ENCODE measurements around the gene MAP2K3. TPM values are rescaled to one million over a fixed set of nuclear protein-coding genes. Genes with fewer than 3 reads are reported as not detected.

MAP2K3 gene
- total and polyA plus RNA-seq, 10 of the 15 experiments (the other 5 are each of a cell fraction or from before 2014, with no cell fraction given) = 0.71 to 39.4 (median 18.6) TPM

DNA sequence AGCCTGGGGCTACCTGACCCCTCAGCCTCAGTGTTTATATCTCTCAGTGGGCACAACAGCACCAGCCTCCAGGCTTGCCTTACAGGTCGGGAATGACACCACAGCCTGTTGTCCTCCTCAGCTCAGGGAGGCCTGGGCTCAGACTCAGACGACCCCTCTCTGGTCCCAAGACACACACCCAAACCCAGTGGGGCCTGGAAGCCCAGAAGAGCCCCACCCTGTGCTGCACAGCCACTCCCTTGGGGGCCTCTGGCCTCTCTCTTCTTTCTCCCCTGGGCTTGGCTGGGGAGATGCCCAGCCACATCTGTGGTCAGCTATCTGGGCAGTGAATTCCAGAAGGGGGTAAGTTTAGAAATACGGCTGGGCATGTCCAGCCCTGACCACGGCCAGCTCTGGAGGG lies 33.7 kb upstream of the MAP2K3 start:
- H4K20me1 ChIP-seq (ENCODE audit: control insufficient read depth, insufficient read depth) = no peaks in the 10 kb centered on the region; the same call in 1 of the 2 replicates
- no TSS peak for BruUV-seq (replicated peaks)
- SMC1A ChIA-PET (ENCODE audit: uncharacterized antibody, unreplicated experiment) = no interaction called here
- no peaks in the 10 kb centered on the region for H3K9me3 ChIP-seq (replicated peaks; ENCODE audit: control insufficient read depth, insufficient read depth, low read length)
- FAIRE-seq (no peak), DNase-seq (ENCODE audit: low read depth, low spot score) (no peak), ATAC-seq (no peak)
- no peak overlapping the region for H3K27ac ChIP-seq (ENCODE audit: control insufficient read depth, insufficient read depth)
- POLR2A ChIA-PET = no interaction called here
- H3K27me3 ChIP-seq (replicated peaks in 1 of 2; ENCODE audit: control insufficient read depth in 2 of 2, insufficient read depth in 2 of 2, low read length in 1 of 2) = peaks cover 2 to 5% of the 10 kb centered on the region in 2 experiments; a peak in 3 of 4 replicates
- no peak overlapping the region for H3K4me3 ChIP-seq
- H3K4me2 ChIP-seq (ENCODE audit: control insufficient read depth, insufficient read depth) = no peak overlapping the region
- no peak for TF ChIP-seq MEF2A (IDR thresholded peaks at IDR 0.05; ENCODE audit: insufficient read depth, low read depth, low read length)
- no peak for TF ChIP-seq FOXM1 (IDR thresholded peaks at IDR 0.05; ENCODE audit: low read depth, low read length)
- TF ChIP-seq, protein P1, sequence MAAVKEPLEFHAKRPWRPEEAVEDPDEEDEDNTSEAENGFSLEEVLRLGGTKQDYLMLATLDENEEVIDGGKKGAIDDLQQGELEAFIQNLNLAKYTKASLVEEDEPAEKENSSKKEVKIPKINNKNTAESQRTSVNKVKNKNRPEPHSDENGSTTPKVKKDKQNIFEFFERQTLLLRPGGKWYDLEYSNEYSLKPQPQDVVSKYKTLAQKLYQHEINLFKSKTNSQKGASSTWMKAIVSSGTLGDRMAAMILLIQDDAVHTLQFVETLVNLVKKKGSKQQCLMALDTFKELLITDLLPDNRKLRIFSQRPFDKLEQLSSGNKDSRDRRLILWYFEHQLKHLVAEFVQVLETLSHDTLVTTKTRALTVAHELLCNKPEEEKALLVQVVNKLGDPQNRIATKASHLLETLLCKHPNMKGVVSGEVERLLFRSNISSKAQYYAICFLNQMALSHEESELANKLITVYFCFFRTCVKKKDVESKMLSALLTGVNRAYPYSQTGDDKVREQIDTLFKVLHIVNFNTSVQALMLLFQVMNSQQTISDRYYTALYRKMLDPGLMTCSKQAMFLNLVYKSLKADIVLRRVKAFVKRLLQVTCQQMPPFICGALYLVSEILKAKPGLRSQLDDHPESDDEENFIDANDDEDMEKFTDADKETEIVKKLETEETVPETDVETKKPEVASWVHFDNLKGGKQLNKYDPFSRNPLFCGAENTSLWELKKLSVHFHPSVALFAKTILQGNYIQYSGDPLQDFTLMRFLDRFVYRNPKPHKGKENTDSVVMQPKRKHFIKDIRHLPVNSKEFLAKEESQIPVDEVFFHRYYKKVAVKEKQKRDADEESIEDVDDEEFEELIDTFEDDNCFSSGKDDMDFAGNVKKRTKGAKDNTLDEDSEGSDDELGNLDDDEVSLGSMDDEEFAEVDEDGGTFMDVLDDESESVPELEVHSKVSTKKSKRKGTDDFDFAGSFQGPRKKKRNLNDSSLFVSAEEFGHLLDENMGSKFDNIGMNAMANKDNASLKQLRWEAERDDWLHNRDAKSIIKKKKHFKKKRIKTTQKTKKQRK (IDR thresholded peaks at IDR 0.05; ENCODE audit: low read depth, low read length) = no peak
- no peak for TF ChIP-seq LARP7 (IDR thresholded peaks at IDR 0.05)
- TF ChIP-seq HDGF (IDR thresholded peaks at IDR 0.05) = no peak
- TF ChIP-seq, protein P2, sequence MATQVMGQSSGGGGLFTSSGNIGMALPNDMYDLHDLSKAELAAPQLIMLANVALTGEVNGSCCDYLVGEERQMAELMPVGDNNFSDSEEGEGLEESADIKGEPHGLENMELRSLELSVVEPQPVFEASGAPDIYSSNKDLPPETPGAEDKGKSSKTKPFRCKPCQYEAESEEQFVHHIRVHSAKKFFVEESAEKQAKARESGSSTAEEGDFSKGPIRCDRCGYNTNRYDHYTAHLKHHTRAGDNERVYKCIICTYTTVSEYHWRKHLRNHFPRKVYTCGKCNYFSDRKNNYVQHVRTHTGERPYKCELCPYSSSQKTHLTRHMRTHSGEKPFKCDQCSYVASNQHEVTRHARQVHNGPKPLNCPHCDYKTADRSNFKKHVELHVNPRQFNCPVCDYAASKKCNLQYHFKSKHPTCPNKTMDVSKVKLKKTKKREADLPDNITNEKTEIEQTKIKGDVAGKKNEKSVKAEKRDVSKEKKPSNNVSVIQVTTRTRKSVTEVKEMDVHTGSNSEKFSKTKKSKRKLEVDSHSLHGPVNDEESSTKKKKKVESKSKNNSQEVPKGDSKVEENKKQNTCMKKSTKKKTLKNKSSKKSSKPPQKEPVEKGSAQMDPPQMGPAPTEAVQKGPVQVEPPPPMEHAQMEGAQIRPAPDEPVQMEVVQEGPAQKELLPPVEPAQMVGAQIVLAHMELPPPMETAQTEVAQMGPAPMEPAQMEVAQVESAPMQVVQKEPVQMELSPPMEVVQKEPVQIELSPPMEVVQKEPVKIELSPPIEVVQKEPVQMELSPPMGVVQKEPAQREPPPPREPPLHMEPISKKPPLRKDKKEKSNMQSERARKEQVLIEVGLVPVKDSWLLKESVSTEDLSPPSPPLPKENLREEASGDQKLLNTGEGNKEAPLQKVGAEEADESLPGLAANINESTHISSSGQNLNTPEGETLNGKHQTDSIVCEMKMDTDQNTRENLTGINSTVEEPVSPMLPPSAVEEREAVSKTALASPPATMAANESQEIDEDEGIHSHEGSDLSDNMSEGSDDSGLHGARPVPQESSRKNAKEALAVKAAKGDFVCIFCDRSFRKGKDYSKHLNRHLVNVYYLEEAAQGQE (IDR thresholded peaks at IDR 0.05; ENCODE audit: low read depth, low read length) = no peak
- TF ChIP-seq STAT3 (IDR thresholded peaks at IDR 0.05; ENCODE audit: low read depth, low read length) = no peak
- TF ChIP-seq NRF1 (conservative IDR thresholded peaks at IDR 0.05; ENCODE audit: low read depth, low read length) = no peak
- TF ChIP-seq, protein P3, sequence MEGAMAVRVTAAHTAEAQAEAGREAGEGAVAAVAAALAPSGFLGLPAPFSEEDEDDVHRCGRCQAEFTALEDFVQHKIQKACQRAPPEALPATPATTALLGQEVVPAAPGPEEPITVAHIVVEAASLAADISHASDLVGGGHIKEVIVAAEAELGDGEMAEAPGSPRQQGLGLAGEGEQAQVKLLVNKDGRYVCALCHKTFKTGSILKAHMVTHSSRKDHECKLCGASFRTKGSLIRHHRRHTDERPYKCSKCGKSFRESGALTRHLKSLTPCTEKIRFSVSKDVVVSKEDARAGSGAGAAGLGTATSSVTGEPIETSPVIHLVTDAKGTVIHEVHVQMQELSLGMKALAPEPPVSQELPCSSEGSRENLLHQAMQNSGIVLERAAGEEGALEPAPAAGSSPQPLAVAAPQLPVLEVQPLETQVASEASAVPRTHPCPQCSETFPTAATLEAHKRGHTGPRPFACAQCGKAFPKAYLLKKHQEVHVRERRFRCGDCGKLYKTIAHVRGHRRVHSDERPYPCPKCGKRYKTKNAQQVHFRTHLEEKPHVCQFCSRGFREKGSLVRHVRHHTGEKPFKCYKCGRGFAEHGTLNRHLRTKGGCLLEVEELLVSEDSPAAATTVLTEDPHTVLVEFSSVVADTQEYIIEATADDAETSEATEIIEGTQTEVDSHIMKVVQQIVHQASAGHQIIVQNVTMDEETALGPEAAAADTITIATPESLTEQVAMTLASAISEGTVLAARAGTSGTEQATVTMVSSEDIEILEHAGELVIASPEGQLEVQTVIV (IDR thresholded peaks at IDR 0.05; ENCODE audit: borderline replicate concordance, partially characterized antibody) = no peak
- TF ChIP-seq NFIC (IDR thresholded peaks at IDR 0.05; ENCODE audit: low read depth, low read length) = no peak
- no peak for TF ChIP-seq KLF5 (IDR thresholded peaks at IDR 0.05; ENCODE audit: partially characterized antibody)
- TF ChIP-seq POU2F2 (IDR thresholded peaks at IDR 0.05; ENCODE audit: borderline replicate concordance, low read depth, low read length) = no peak
- H2AFZ ChIP-seq (ENCODE audit: control insufficient read depth, low read depth, low read length) = no peak overlapping the region
- H3K36me3 ChIP-seq (ENCODE audit: control insufficient read depth in 2 of 2, insufficient read depth in 2 of 2, low read length in 1 of 2) = no peaks in the 10 kb centered on the region
- intact Hi-C loops (cut with micrococcal nuclease; ENCODE audit: unreplicated experiment) (no loop called here), in situ Hi-C loops (cut with MboI) (loop anchor here (10.0 kb wide), 1 partner anchor 64 kb away; no protein-coding TSS in a partner anchor)
- RAD21 ChIA-PET (ENCODE audit: unreplicated experiment) = no interaction called here
- H3K79me2 ChIP-seq (ENCODE audit: control insufficient read depth, insufficient read depth, low read length) = no peaks in the 10 kb centered on the region
- 1% methylated on average over 4 of the region's 4 CpGs for WGBS (ENCODE audit: insufficient coverage, insufficient replicate concordance, low lambda C conversion rate, missing lambda C conversion rate)
- H3K4me1 ChIP-seq (ENCODE audit: control insufficient read depth, insufficient read depth, low read length) = peaks cover 4% of the 10 kb centered on the region
- no peak overlapping the region for H3K9ac ChIP-seq (ENCODE audit: control insufficient read depth, insufficient read depth, low read length)
- CTCF ChIA-PET = no interaction called here
